ENCODE data around the gene TNS3.
A peak's percentile ranks its signal among the peaks of the same experiment; 100 is the strongest.

TNS3 gene

DNA sequence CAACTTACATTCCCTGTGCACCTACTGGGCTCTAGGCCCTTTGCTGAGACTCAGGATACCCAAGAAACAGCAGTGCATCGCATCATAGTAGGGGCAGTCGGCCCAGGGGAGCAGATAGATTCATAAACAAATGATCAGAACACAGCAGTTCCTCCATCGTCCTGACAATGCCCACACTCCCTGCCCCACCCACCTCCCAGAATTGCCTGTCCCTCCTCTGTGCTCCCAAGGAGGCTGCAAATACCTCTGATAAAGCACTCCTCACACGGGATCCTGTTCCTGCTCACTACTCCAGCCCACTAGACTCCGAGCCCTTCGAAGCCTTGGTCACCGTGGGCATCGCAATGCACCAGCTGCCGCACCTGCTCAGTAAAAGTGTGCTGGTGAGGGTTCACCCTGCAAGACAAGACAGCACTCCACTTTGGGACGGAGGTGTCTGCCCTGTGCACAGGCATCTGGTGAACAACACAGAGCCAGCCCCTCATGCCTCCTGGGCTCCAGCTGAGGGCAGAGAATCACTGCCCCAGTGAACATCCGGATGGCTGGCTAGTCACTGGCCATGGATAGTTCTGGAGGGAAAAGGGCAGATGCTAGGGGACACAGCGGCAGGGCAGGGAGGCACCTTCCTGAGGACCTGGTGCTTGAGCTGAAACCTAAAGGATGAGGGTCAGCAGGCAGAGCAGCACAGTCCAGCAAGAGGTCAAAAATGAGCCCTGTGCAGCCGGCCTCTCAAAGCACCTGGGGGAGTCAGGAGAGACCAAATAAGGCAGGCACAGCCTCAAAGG, 60.7 kb downstream of the TNS3 start:
- peak overlapping the region; percentile 90 for H4K91ac ChIP-seq (ENCODE audit: low read length)
- H2AFZ ChIP-seq (ENCODE audit: low read depth, low read length) = no peak overlapping the region
- H3K27ac ChIP-seq (ENCODE audit: low read length, poor library complexity, severe bottlenecking) = no peak overlapping the region
- H3K9ac ChIP-seq (ENCODE audit: low read length) = no peak overlapping the region
- no peak overlapping the region for H3K4me3 ChIP-seq (ENCODE audit: insufficient read depth in 1 of 2, low read depth in 1 of 2, low read length in 2 of 2)
- peak overlapping the region; percentile 90 for H2BK120ac ChIP-seq (ENCODE audit: low read depth, low read length)
- H3K36me3 ChIP-seq (ENCODE audit: control insufficient read depth in 1 of 2, insufficient read depth in 2 of 2, low read depth in 1 of 2, low read length in 2 of 2) = peaks cover 0 to 62% of the 10 kb centered on the region in 2 experiments
- H2AK5ac ChIP-seq (ENCODE audit: low read length, severe bottlenecking) = peak overlapping the region; percentile 10
- 80% methylated on average over 13 of the region's 13 CpGs for WGBS
- H3K27me3 ChIP-seq (ENCODE audit: control insufficient read depth in 1 of 2, insufficient read depth in 1 of 2, low read length in 2 of 2) = peaks cover 0 to 20% of the 10 kb centered on the region in 2 experiments
- peak overlapping the region in 1 of 2 experiments; percentile 14 for H3K14ac ChIP-seq (ENCODE audit: low read length in 2 of 2)
- H3K4me1 ChIP-seq (ENCODE audit: control insufficient read depth, insufficient read depth, low read depth, low read length) = peaks cover 24% of the 10 kb centered on the region
- peak overlapping the region; percentile 88 for H2BK15ac ChIP-seq (ENCODE audit: low read depth, poor library complexity, severe bottlenecking)
- H4K8ac ChIP-seq (ENCODE audit: low read length) = peak overlapping the region; percentile 91
- H3K79me1 ChIP-seq (replicated peaks; ENCODE audit: low read length, poor library complexity, severe bottlenecking) = peaks cover 52% of the 10 kb centered on the region
- peak overlapping the region; percentile 45 to 68 for H2BK12ac ChIP-seq (ENCODE audit: low read length in 2 of 2)
- H3K4ac ChIP-seq (ENCODE audit: low read depth in 1 of 2, low read length in 2 of 2) = peak overlapping the region; percentile 38 to 40
- H3K4me2 ChIP-seq (ENCODE audit: low read length, poor library complexity, severe bottlenecking) = no peak overlapping the region
- peak overlapping the region; percentile 80 to 86 for H3K18ac ChIP-seq (ENCODE audit: low read depth in 1 of 2, low read length in 2 of 2)
- H3K23ac ChIP-seq (ENCODE audit: low read length in 2 of 2) = no peak overlapping the region
- DNase-seq = no peak
- H2BK5ac ChIP-seq (ENCODE audit: low read depth, low read length, poor library complexity, severe bottlenecking) = no peak overlapping the region
- no peaks in the 10 kb centered on the region for H3K9me3 ChIP-seq (ENCODE audit: control insufficient read depth, low read length)

DNA sequence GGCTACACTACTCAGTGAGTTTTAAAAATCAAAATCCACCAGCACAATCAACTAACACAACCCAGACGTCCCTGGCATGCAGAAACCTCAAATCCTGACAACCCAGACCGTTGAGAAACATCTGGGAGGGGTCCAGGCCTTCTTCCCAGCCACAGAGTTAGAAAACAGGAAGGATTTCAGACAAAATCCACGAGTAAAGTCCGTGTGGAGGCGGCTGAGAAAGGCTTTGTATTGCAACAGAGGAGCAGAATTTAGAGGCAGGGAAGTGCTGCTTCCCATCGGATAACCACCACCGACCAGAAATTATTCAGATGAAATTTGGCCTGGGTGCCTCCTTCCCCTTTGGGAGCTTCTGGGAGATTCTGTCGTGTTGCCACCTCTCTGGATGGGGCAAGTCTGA, 61.5 kb downstream of the TNS3 start:
- Histone ChIP-seq H3K4me1 (ENCODE audit: control insufficient read depth, insufficient read depth, low read depth, low read length) (peaks cover 25% of the 10 kb centered on the region), H2BK120ac (ENCODE audit: low read depth, low read length) (peak overlapping the region; percentile 90), H2AK5ac (ENCODE audit: low read length, severe bottlenecking) (no peak overlapping the region), H2BK12ac (ENCODE audit: low read length in 2 of 2) (no peak overlapping the region), H3K4ac (ENCODE audit: low read depth in 1 of 2, low read length in 2 of 2) (peak overlapping the region; percentile 10 to 40), H3K9me3 (ENCODE audit: control insufficient read depth, low read length) (no peaks in the 10 kb centered on the region), H3K14ac (ENCODE audit: low read length in 2 of 2) (no peak overlapping the region), H3K27ac (ENCODE audit: low read length, poor library complexity, severe bottlenecking) (no peak overlapping the region), H4K91ac (ENCODE audit: low read length) (peak overlapping the region; percentile 90), H3K36me3 (ENCODE audit: control insufficient read depth in 1 of 2, insufficient read depth in 2 of 2, low read depth in 1 of 2, low read length in 2 of 2) (peaks cover 0 to 56% of the 10 kb centered on the region in 2 experiments), H3K79me1 (replicated peaks; ENCODE audit: low read length, poor library complexity, severe bottlenecking) (peaks cover 53% of the 10 kb centered on the region), H3K4me3 (ENCODE audit: insufficient read depth in 1 of 2, low read depth in 1 of 2, low read length in 2 of 2) (no peak overlapping the region), H3K18ac (ENCODE audit: low read depth in 1 of 2, low read length in 2 of 2) (peak overlapping the region; percentile 80 to 86), H3K9ac (ENCODE audit: low read length) (no peak overlapping the region), H3K23ac (ENCODE audit: low read length in 2 of 2) (no peak overlapping the region), H2AFZ (ENCODE audit: low read depth, low read length) (no peak overlapping the region), H4K8ac (ENCODE audit: low read length) (peak overlapping the region; percentile 27), H3K27me3 (ENCODE audit: control insufficient read depth in 1 of 2, insufficient read depth in 1 of 2, low read length in 2 of 2) (peaks cover 0 to 15% of the 10 kb centered on the region in 2 experiments), H2BK5ac (ENCODE audit: low read depth, low read length, poor library complexity, severe bottlenecking) (no peak overlapping the region), H2BK15ac (ENCODE audit: low read depth, poor library complexity, severe bottlenecking) (no peak overlapping the region), H3K4me2 (ENCODE audit: low read length, poor library complexity, severe bottlenecking) (no peak overlapping the region)
- DNase-seq = peak; percentile 92
- 37% methylated on average over 8 of the region's 8 CpGs for WGBS

DNA sequence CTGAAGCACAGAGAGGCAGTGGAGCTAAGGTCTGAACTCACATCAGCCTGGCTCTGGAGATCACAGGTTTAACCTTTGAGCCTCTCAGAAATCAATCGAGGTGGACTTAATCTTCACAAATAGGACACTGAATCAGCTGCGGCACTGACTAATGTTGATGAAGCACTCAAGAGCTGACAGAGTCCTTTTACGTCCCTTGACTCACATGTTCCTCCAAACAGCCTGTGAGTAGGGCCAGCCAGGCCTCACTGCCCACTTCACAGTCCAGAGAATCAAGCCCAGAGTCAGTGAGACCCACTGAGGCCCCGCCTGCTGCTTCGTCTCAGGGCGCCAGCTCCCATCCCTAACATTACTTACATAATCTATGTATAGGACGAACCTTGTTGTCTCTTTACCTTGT, 63.1 kb downstream of the TNS3 start:
- Histone ChIP-seq H3K14ac (ENCODE audit: low read length in 2 of 2) (peak overlapping the region in 1 of 2 experiments; percentile 84), H2BK5ac (ENCODE audit: low read depth, low read length, poor library complexity, severe bottlenecking) (no peak overlapping the region), H2BK120ac (ENCODE audit: low read depth, low read length) (peak overlapping the region; percentile 6), H3K36me3 (ENCODE audit: control insufficient read depth in 1 of 2, insufficient read depth in 2 of 2, low read depth in 1 of 2, low read length in 2 of 2) (peaks cover 0 to 45% of the 10 kb centered on the region in 2 experiments), H3K4me2 (ENCODE audit: low read length, poor library complexity, severe bottlenecking) (no peak overlapping the region), H3K79me1 (replicated peaks; ENCODE audit: low read length, poor library complexity, severe bottlenecking) (peaks cover 44% of the 10 kb centered on the region), H3K4me1 (ENCODE audit: control insufficient read depth, insufficient read depth, low read depth, low read length) (peaks cover 27% of the 10 kb centered on the region), H4K91ac (ENCODE audit: low read length) (no peak overlapping the region), H4K8ac (ENCODE audit: low read length) (peak overlapping the region; percentile 55), H3K9ac (ENCODE audit: low read length) (no peak overlapping the region), H3K27ac (ENCODE audit: low read length, poor library complexity, severe bottlenecking) (no peak overlapping the region), H3K4me3 (ENCODE audit: insufficient read depth in 1 of 2, low read depth in 1 of 2, low read length in 2 of 2) (no peak overlapping the region), H3K27me3 (ENCODE audit: control insufficient read depth in 1 of 2, insufficient read depth in 1 of 2, low read length in 2 of 2) (peaks cover 0 to 11% of the 10 kb centered on the region in 2 experiments), H2BK15ac (ENCODE audit: low read depth, poor library complexity, severe bottlenecking) (no peak overlapping the region), H3K23ac (ENCODE audit: low read length in 2 of 2) (no peak overlapping the region), H3K4ac (ENCODE audit: low read depth in 1 of 2, low read length in 2 of 2) (no peak overlapping the region), H2AFZ (ENCODE audit: low read depth, low read length) (no peak overlapping the region), H3K18ac (ENCODE audit: low read depth in 1 of 2, low read length in 2 of 2) (peak overlapping the region; percentile 54 to 77), H3K9me3 (ENCODE audit: control insufficient read depth, low read length) (no peaks in the 10 kb centered on the region), H2BK12ac (ENCODE audit: low read length in 2 of 2) (peak overlapping the region; percentile 49 to 61), H2AK5ac (ENCODE audit: low read length, severe bottlenecking) (peak overlapping the region; percentile 26)
- peak; percentile 91 for DNase-seq
- 53% methylated on average over 7 of the region's 7 CpGs for WGBS

DNA sequence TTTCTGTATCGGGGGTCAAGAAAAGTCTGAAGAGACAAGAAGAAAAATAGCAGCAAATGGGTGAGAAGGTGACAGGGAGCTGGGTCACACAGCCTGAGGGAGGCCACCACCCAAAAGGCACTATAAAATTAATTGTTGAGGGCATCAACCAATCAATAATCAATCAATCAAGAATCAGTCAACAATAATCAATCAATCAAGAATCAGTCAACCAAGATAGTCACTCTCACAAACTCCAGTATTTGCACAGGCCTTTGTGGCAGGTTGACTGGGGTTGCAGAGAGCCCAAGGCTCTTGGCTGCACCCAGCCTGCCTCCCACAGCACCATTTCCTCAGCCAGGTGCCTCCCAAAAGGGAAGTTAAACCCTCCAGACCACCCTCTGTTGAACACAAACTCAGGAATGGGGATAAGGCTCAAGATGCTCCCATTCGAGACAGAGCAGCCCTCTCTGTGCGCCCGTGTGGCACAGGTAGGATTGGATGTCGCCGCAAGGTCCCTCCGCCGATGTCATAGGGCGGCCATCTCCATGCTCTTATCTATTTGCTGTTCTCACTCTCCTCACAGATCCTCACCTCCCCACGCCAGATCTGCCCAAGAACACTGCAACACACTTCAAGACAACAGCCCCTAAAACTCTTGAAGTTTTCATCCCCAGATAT, 64.0 kb downstream of the TNS3 start:
- peaks cover 30% of the 10 kb centered on the region for H3K4me1 ChIP-seq (ENCODE audit: control insufficient read depth, insufficient read depth, low read depth, low read length)
- H3K9me3 ChIP-seq (ENCODE audit: control insufficient read depth, low read length) = no peaks in the 10 kb centered on the region
- H2BK15ac ChIP-seq (ENCODE audit: low read depth, poor library complexity, severe bottlenecking) = no peak overlapping the region
- no peak overlapping the region for H3K4me3 ChIP-seq (ENCODE audit: insufficient read depth in 1 of 2, low read depth in 1 of 2, low read length in 2 of 2)
- peaks cover 0 to 36% of the 10 kb centered on the region in 2 experiments for H3K36me3 ChIP-seq (ENCODE audit: control insufficient read depth in 1 of 2, insufficient read depth in 2 of 2, low read depth in 1 of 2, low read length in 2 of 2)
- no peak overlapping the region for H3K23ac ChIP-seq (ENCODE audit: low read length in 2 of 2)
- no peak overlapping the region for H3K4ac ChIP-seq (ENCODE audit: low read depth in 1 of 2, low read length in 2 of 2)
- no peak overlapping the region for H3K14ac ChIP-seq (ENCODE audit: low read length in 2 of 2)
- no peak overlapping the region for H3K4me2 ChIP-seq (ENCODE audit: low read length, poor library complexity, severe bottlenecking)
- peak overlapping the region; percentile 54 for H2AK5ac ChIP-seq (ENCODE audit: low read length, severe bottlenecking)
- H3K27ac ChIP-seq (ENCODE audit: low read length, poor library complexity, severe bottlenecking) = no peak overlapping the region
- H2BK12ac ChIP-seq (ENCODE audit: low read length in 2 of 2) = peak overlapping the region; percentile 7 to 28
- H3K18ac ChIP-seq (ENCODE audit: low read depth in 1 of 2, low read length in 2 of 2) = peak overlapping the region; percentile 2 to 69
- H3K79me1 ChIP-seq (replicated peaks; ENCODE audit: low read length, poor library complexity, severe bottlenecking) = peaks cover 35% of the 10 kb centered on the region
- DNase-seq = no peak
- H2BK5ac ChIP-seq (ENCODE audit: low read depth, low read length, poor library complexity, severe bottlenecking) = no peak overlapping the region
- H2AFZ ChIP-seq (ENCODE audit: low read depth, low read length) = no peak overlapping the region
- no peak overlapping the region for H4K8ac ChIP-seq (ENCODE audit: low read length)
- H3K9ac ChIP-seq (ENCODE audit: low read length) = no peak overlapping the region
- WGBS = 98% methylated on average over 10 of the region's 10 CpGs
- no peak overlapping the region for H2BK120ac ChIP-seq (ENCODE audit: low read depth, low read length)
- H4K91ac ChIP-seq (ENCODE audit: low read length) = peak overlapping the region; percentile 50
- H3K27me3 ChIP-seq (ENCODE audit: control insufficient read depth in 1 of 2, insufficient read depth in 1 of 2, low read length in 2 of 2) = peaks cover 0 to 4% of the 10 kb centered on the region in 2 experiments

Measured in mesenchymal stem cell (in vitro differentiated cells and primary cell).